Right renal pelvis (tissue), 4 donors: Measurements from ENCODE around the gene AATF. TPM values are rescaled to one million over a fixed set of nuclear protein-coding genes. Genes with fewer than 3 reads are reported as not detected.
"Not testable (repeated sequence)": the region's sequence is repeated elsewhere in the genome, so short reads cannot be mapped to it uniquely, and the experiment has no call there.

Experiments
- DNase-seq, 4 donors: peaks; one replicate each; pipeline ENCODE4 v3.0.0-alpha.2; 2013; ENCODE audit warnings: low read depth in 4 of 4, low spot score in 3 of 4, missing footprints in 1 of 4
- polyA plus RNA-seq, 4 donors: library from polyadenylated mRNA; unstranded; fragments of 120-200 nt; gene quantifications; one replicate each; pipeline ENCODE4 v1.2.1, GENCODE V29; 2013; ENCODE audit not compliant: insufficient read length in 4 of 4

AATF gene
- polyA plus RNA-seq, 4 donors: 47.5 to 51.8 (median 50.0) TPM

- DNase-seq: no peak
Measured at GRCh38 chr17:37067555-37068111, 118.9 kb downstream of the AATF start.

GRCh38 chr17:37068266-37068665, 119.5 kb downstream of the AATF start:
- DNase-seq: no peak

GRCh38 chr17:37069087-37069486, 120.3 kb downstream of the AATF start:
- no peak for DNase-seq

GRCh38 chr17:37073464-37073863, 124.7 kb downstream of the AATF start:
- not testable (repeated sequence) for DNase-seq

GRCh38 chr17:37079065-37079708, 130.4 kb downstream of the AATF start:
- DNase-seq: no peak

GRCh38 chr17:37079735-37080134, 131.0 kb downstream of the AATF start:
- no peak for DNase-seq

- no peak for DNase-seq
Measured at GRCh38 chr17:37081287-37081686, 132.5 kb downstream of the AATF start.

- no peak for DNase-seq
Measured at GRCh38 chr17:37082311-37082860, 133.6 kb downstream of the AATF start.

GRCh38 chr17:37082985-37083384, 134.2 kb downstream of the AATF start:
- no peak for DNase-seq

GRCh38 chr17:37083456-37083855, 134.7 kb downstream of the AATF start:
- no peak for DNase-seq

- DNase-seq: no peak
Measured at GRCh38 chr17:37084372-37084771, 135.6 kb downstream of the AATF start.

- no peak for DNase-seq
Measured at GRCh38 chr17:37086334-37086733, 137.6 kb downstream of the AATF start.

- no peak for DNase-seq
Measured at GRCh38 chr17:37086948-37087347, 138.2 kb downstream of the AATF start.

GRCh38 chr17:37087683-37088082, 138.9 kb downstream of the AATF start:
- no peak for DNase-seq

- peak in 2 of 4 donors; percentile 46 to 60 for DNase-seq
Measured at GRCh38 chr17:37088459-37088858, 139.7 kb downstream of the AATF start.

- DNase-seq: no peak
Measured at GRCh38 chr17:37088913-37089312, 140.2 kb downstream of the AATF start.

- no peak for DNase-seq
Measured at GRCh38 chr17:37089956-37090355, 141.2 kb downstream of the AATF start.

- no peak for DNase-seq
Measured at GRCh38 chr17:37090941-37091340, 142.2 kb downstream of the AATF start.

GRCh38 chr17:37092071-37092470, 143.3 kb downstream of the AATF start:
- no peak for DNase-seq

GRCh38 chr17:37092701-37093100, 143.9 kb downstream of the AATF start:
- DNase-seq: no peak

- no peak for DNase-seq
Measured at GRCh38 chr17:37094391-37094790, 145.6 kb downstream of the AATF start.

GRCh38 chr17:37096071-37096470, 147.3 kb downstream of the AATF start:
- DNase-seq: no peak
